Astrocyte (in vitro differentiated cells and primary cell): ENCODE measurements around the gene FER.

ENCODE experiments used
- EZH2 ChIP-seq: IDR thresholded peaks from 2 replicates; pipeline ENCODE4 v1.6.1; 2012; ENCODE audit warnings: mild to moderate bottlenecking, low read length, inconsistent platforms; ENCODE audit not compliant: insufficient read depth
- TF ChIP-seq, protein P1 (sequence below): IDR thresholded peaks from 2 replicates; pipeline ENCODE4 v1.5.1; 2011; ENCODE audit warnings: low read depth, mild to moderate bottlenecking, inconsistent platforms, low read length, moderate library complexity; ENCODE audit not compliant: insufficient read depth

DNA sequence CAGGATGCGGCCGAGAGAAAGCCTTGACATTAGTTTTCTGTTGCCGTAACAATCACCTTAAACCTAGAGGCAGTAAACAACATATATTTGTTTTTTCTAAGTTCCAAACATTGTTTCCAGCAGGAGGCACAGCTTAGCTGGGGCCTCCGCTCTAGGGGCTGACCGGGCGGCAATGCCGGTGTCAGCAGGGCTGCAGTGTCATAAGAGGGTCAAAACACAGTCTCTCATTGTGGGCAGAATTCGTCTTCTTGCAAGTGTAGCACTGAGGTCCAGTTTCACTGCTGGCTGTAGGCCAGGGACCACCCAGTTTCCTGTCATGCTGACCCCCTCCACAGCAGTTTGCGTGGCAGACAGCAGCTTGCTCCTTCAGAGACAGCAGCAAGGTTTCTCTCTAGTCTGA lies 475.8 kb downstream of the FER start:
- no peak for TF ChIP-seq EZH2
- TF ChIP-seq, protein P1, sequence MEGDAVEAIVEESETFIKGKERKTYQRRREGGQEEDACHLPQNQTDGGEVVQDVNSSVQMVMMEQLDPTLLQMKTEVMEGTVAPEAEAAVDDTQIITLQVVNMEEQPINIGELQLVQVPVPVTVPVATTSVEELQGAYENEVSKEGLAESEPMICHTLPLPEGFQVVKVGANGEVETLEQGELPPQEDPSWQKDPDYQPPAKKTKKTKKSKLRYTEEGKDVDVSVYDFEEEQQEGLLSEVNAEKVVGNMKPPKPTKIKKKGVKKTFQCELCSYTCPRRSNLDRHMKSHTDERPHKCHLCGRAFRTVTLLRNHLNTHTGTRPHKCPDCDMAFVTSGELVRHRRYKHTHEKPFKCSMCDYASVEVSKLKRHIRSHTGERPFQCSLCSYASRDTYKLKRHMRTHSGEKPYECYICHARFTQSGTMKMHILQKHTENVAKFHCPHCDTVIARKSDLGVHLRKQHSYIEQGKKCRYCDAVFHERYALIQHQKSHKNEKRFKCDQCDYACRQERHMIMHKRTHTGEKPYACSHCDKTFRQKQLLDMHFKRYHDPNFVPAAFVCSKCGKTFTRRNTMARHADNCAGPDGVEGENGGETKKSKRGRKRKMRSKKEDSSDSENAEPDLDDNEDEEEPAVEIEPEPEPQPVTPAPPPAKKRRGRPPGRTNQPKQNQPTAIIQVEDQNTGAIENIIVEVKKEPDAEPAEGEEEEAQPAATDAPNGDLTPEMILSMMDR, result no peak
